PC-9 (cell line): ENCODE measurements around the gene TNFRSF1B. TPM values are rescaled to one million over a fixed set of nuclear protein-coding genes. Genes with fewer than 3 reads are reported as not detected.

Experiments
- BruUV-seq: library from RNA; stranded (reverse); fragments of 400-500 nt; replicated peaks from 2 replicates; lab custom pipeline; 2021; lab: Mats Ljungman, UMichigan
- CTCF ChIA-PET: fragments of 300-600 bp; sonication (Branson Sonifier 250); formaldehyde crosslinking; loops from one replicate; lab custom pipeline; 2022; ENCODE audit warnings: antibody characterized with exemption; lab: Charles Lee
- POLR2A ChIA-PET: fragments of 300-600 bp; sonication (Branson Sonifier 250); formaldehyde crosslinking; loops from one replicate; lab custom pipeline; 2022; ENCODE audit warnings: antibody characterized with exemption; ENCODE audit not compliant: unreplicated experiment; lab: Charles Lee
- DNase-seq, 2 experiments: peaks; one replicate each; pipeline versions ENCODE4 v3.0.0 to v3.0.0-alpha.2; 2015 to 2022; ENCODE audit warnings: mixed read lengths in 1 of 2
- H2AFZ ChIP-seq: fragments of 200-600 bp; sonication (generic); 2 replicates; pipeline ENCODE4 v1.8.1; 2017; ENCODE audit warnings: antibody characterized with exemption
- H3F3A ChIP-seq: fragments of 200-600 bp; sonication (generic); 2 replicates; pipeline ENCODE4 v1.8.1; 2017; ENCODE audit warnings: antibody characterized with exemption, mild to moderate bottlenecking, low read depth; ENCODE audit not compliant: insufficient read depth
- H3K27ac ChIP-seq: fragments of 200-600 bp; sonication (generic); 2 replicates; pipeline ENCODE4 v1.6.1; 2016; ENCODE audit warnings: mixed run types
- H3K27me3 ChIP-seq: fragments of 200-600 bp; sonication (generic); 2 replicates; pipeline ENCODE4 v1.6.1; 2016; ENCODE audit warnings: low read depth, mixed run types; ENCODE audit not compliant: insufficient read depth
- H3K36me3 ChIP-seq: fragments of 200-600 bp; sonication (generic); 2 replicates; pipeline ENCODE4 v1.6.1; 2016; ENCODE audit warnings: low read depth, mixed run types
- H3K4me1 ChIP-seq: fragments of 200-600 bp; sonication (generic); replicated peaks from 2 replicates; pipeline ENCODE4 v1.6.1; 2016; ENCODE audit warnings: mixed run types; ENCODE audit not compliant: insufficient read depth
- H3K4me2 ChIP-seq: fragments of 200-600 bp; sonication (generic); 2 replicates; pipeline ENCODE4 v1.6.1; 2017; ENCODE audit warnings: mixed run types
- H3K4me3 ChIP-seq: fragments of 200-600 bp; sonication (generic); 2 replicates; pipeline ENCODE4 v1.6.1; 2016; ENCODE audit warnings: mixed run types
- H3K79me2 ChIP-seq: fragments of 200-600 bp; sonication (generic); 2 replicates; pipeline ENCODE4 v1.6.1; 2017; ENCODE audit warnings: low read depth, mixed run types
- H3K9me2 ChIP-seq: fragments of 200-600 bp; sonication (generic); 2 replicates; pipeline ENCODE4 v1.8.1; 2017; ENCODE audit warnings: mild to moderate bottlenecking; ENCODE audit not compliant: insufficient read depth
- H3K9me3 ChIP-seq: fragments of 200-600 bp; sonication (generic); 2 replicates; pipeline ENCODE4 v1.8.1; 2016; ENCODE audit warnings: low read depth; ENCODE audit not compliant: insufficient read depth
- H4K20me1 ChIP-seq: fragments of 200-600 bp; sonication (generic); 2 replicates; pipeline ENCODE4 v1.8.1; 2017; ENCODE audit not compliant: insufficient read depth
- CTCF ChIP-seq: fragments of 200-600 bp; sonication (generic); conservative IDR thresholded peaks from 2 replicates; pipeline ENCODE4 v1.6.1; 2017; ENCODE audit warnings: mixed run types, antibody characterized with exemption, mild to moderate bottlenecking, moderate library complexity
- EZH2 ChIP-seq: fragments of 200-600 bp; sonication (generic); IDR thresholded peaks from 2 replicates; pipeline ENCODE4 v1.8.0; 2017; ENCODE audit warnings: antibody characterized with exemption, low read depth
- intact Hi-C: fragments of 100-400 bp; cut with micrococcal nuclease; formaldehyde crosslinking; loops from one replicate; pipeline ENCODE4 v1.10.0; 2022; ENCODE audit not compliant: unreplicated experiment
- total RNA-seq: library from RNA; stranded (reverse); gene quantifications from 2 replicates; pipeline ENCODE4 v1.2.3, GENCODE V29; 2021

Gene TNFRSF1B
- total RNA-seq, 1 experiment from 2014 or later: 2.7 TPM

GRCh38 chr1:12144236-12144635, 22.6 kb upstream of the TNFRSF1B start:
- TF ChIP-seq EZH2 (no peak), CTCF (no peak)
- H3K4me1 ChIP-seq: peaks cover 39% of the 10 kb centered on the region
- BruUV-seq: no TSS peak
- POLR2A ChIA-PET: no interaction called here
- H4K20me1 ChIP-seq: no peaks in the 10 kb centered on the region
- peaks cover 23% of the 10 kb centered on the region for H3F3A ChIP-seq
- no peaks in the 10 kb centered on the region for H3K36me3 ChIP-seq
- H3K4me2 ChIP-seq: peak overlapping the region; percentile 30
- H3K27ac ChIP-seq: peak overlapping the region; percentile 76
- no peaks in the 10 kb centered on the region for H3K27me3 ChIP-seq
- H3K9me3 ChIP-seq: no peaks in the 10 kb centered on the region
- CTCF ChIA-PET: no interaction called here
- intact Hi-C loops: loop anchor here (1.0 kb wide), 1 partner anchor 40 kb away; no protein-coding TSS in a partner anchor
- no peak overlapping the region for H3K4me3 ChIP-seq
- no peaks in the 10 kb centered on the region for H3K79me2 ChIP-seq
- DNase-seq: peak; percentile 49 to 73
- H3K9me2 ChIP-seq: no peaks in the 10 kb centered on the region
- no peak overlapping the region for H2AFZ ChIP-seq

- Histone ChIP-seq H3K9me2 (no peaks in the 10 kb centered on the region), H4K20me1 (no peaks in the 10 kb centered on the region), H3K27ac (peak overlapping the region; percentile 76; the same call in 1 of the 2 replicates), H2AFZ (no peak overlapping the region), H3K4me3 (no peak overlapping the region), H3K4me1 (peaks cover 39% of the 10 kb centered on the region), H3K36me3 (no peaks in the 10 kb centered on the region), H3F3A (peaks cover 23% of the 10 kb centered on the region), H3K9me3 (no peaks in the 10 kb centered on the region), H3K27me3 (no peaks in the 10 kb centered on the region), H3K79me2 (no peaks in the 10 kb centered on the region), H3K4me2 (peak overlapping the region; percentile 30; the same call in 1 of the 2 replicates)
- BruUV-seq: no TSS peak
- ChIA-PET CTCF (no interaction called here), POLR2A (no interaction called here)
- intact Hi-C loops: loop anchor here (1.0 kb wide), 1 partner anchor 39 kb away; no protein-coding TSS in a partner anchor
- TF ChIP-seq CTCF (no peak), EZH2 (no peak)
- no peak for DNase-seq
Observed at GRCh38 chr1:12144969-12145368, 21.8 kb upstream of the TNFRSF1B start.

GRCh38 chr1:12145616-12146342, 21.0 kb upstream of the TNFRSF1B start:
- Histone ChIP-seq H3K4me2 (no peak overlapping the region), H3K27me3 (no peaks in the 10 kb centered on the region), H2AFZ (no peak overlapping the region), H3K79me2 (no peaks in the 10 kb centered on the region), H3F3A (peaks cover 23% of the 10 kb centered on the region), H3K9me2 (no peaks in the 10 kb centered on the region), H3K36me3 (no peaks in the 10 kb centered on the region), H3K27ac (no peak overlapping the region), H3K9me3 (no peaks in the 10 kb centered on the region), H3K4me3 (no peak overlapping the region), H4K20me1 (no peaks in the 10 kb centered on the region), H3K4me1 (peaks cover 39% of the 10 kb centered on the region)
- ChIA-PET CTCF (no interaction called here), POLR2A (no interaction called here)
- TF ChIP-seq CTCF (no peak), EZH2 (no peak)
- DNase-seq: no peak
- BruUV-seq: no TSS peak
- intact Hi-C loops: no loop called here
